HepG2 (cell line): ENCODE measurements around the gene BDNF. TPM values are rescaled to one million over a fixed set of nuclear protein-coding genes. Genes with fewer than 3 reads are reported as not detected.

Experiments used
- ATAC-seq: fragments of 200-7000 bp; cut with Tn5 transposase; 3 replicates; pipeline ENCODE4 v1.9.1; 2020; ENCODE audit warnings: mild to moderate bottlenecking, moderate library complexity
- BruUV-seq: library from RNA; stranded (reverse); fragments of 400-500 nt; replicated peaks from 2 replicates; lab custom pipeline; 2021; lab: Mats Ljungman, UMichigan
- CTCF ChIA-PET: fragments of 300-600 bp; formaldehyde crosslinking; extraction: SDS; loops from one replicate; lab custom pipeline; 2021; ENCODE audit warnings: low total read pairs, inconsistent platforms, low intra/inter-chr PET ratio; lab: Yijun Ruan, JAX
- POLR2A ChIA-PET: fragments of 350-600 bp; sonication (Branson Sonifier 250); formaldehyde crosslinking; loops from one replicate; lab custom pipeline; 2020; ENCODE audit warnings: antibody characterized with exemption, inconsistent platforms; lab: Yijun Ruan, JAX
- DNase-seq: peaks from one replicate; pipeline ENCODE4 v3.0.0-alpha.2; 2015; ENCODE audit warnings: low spot score
- FAIRE-seq: peaks from 3 replicates; lab custom pipeline; 2011; peaks lifted over from hg19 to GRCh38; lab: Jason Lieb, UNC
- H2AFZ ChIP-seq: one replicate; pipeline ENCODE4 v1.6.1; 2011; ENCODE audit warnings: low read length, inconsistent platforms
- H3K27ac ChIP-seq: fragments of 300-600 bp; 3 replicates; pipeline ENCODE4 v1.8.0; 2011; ENCODE audit warnings: mixed run types, mild to moderate bottlenecking, mixed read lengths, low read length, inconsistent platforms; ENCODE audit not compliant: insufficient read depth; ENCODE audit errors: extremely low read length
- H3K27me3 ChIP-seq, 2 experiments: fragments of 200-600 bp in 1 of 2; 2 replicates in 1 of 2; 3 replicates in 1 of 2; pipeline versions ENCODE4 v1.6.0 to v1.8.0; 2011; ENCODE audit warnings: low read length in 2 of 2, mild to moderate bottlenecking in 2 of 2, moderate library complexity in 2 of 2, inconsistent platforms in 1 of 2; ENCODE audit not compliant: insufficient read depth in 2 of 2, control insufficient read depth in 1 of 2
- H3K36me3 ChIP-seq, 2 experiments: fragments of 200-600 bp in 1 of 2; replicated peaks in 1 of 2; 2 replicates in 1 of 2; 3 replicates in 1 of 2; pipeline versions ENCODE4 v1.5.1 to v1.8.0; 2011; ENCODE audit warnings: low read length in 2 of 2, inconsistent platforms in 1 of 2; ENCODE audit not compliant: insufficient read depth in 2 of 2, control insufficient read depth in 1 of 2
- H3K4me1 ChIP-seq: 2 replicates; pipeline ENCODE4 v1.5.1; 2012; ENCODE audit warnings: low read length, inconsistent platforms; ENCODE audit not compliant: insufficient read depth
- H3K4me2 ChIP-seq: 2 replicates; pipeline ENCODE4 v1.6.0; 2011; ENCODE audit warnings: low read depth, low read length, inconsistent platforms
- H3K4me3 ChIP-seq, 3 experiments: fragments of 200-600 bp in 1 of 3; sonication (generic), shearing (Covaris generic) in 1 of 3; replicated peaks in 1 of 3; 2 replicates each; pipeline ENCODE4 v1.5.1; 2011 to 2016; ENCODE audit warnings: low read length in 3 of 3, inconsistent platforms in 2 of 3, low read depth in 2 of 3, mild to moderate bottlenecking in 2 of 3, control low read depth in 1 of 3, mixed read lengths in 1 of 3; ENCODE audit not compliant: insufficient read depth in 1 of 3
- H3K79me2 ChIP-seq: one replicate; pipeline ENCODE4 v1.6.1; 2011; ENCODE audit warnings: low read length, inconsistent platforms; ENCODE audit not compliant: insufficient read depth
- H3K9ac ChIP-seq: 2 replicates; pipeline ENCODE4 v1.6.0; 2011; ENCODE audit warnings: mild to moderate bottlenecking, low read depth, low read length, inconsistent platforms; ENCODE audit not compliant: insufficient read depth
- H3K9me3 ChIP-seq: 2 replicates; pipeline ENCODE4 v1.5.1; 2012; ENCODE audit warnings: mild to moderate bottlenecking, low read length
- H4K20me1 ChIP-seq: 2 replicates; pipeline ENCODE4 v1.6.0; 2011; ENCODE audit warnings: inconsistent platforms, mild to moderate bottlenecking, low read length, moderate library complexity; ENCODE audit not compliant: insufficient read depth
- ESRRA ChIP-seq: sonication (generic); formaldehyde crosslinking; IDR thresholded peaks from 2 replicates; pipeline ENCODE4 v1.5.1; 2020; ENCODE audit warnings: mild to moderate bottlenecking, low read depth, missing genetic modification reagents
- GFI1 ChIP-seq: sonication (generic); formaldehyde crosslinking; IDR thresholded peaks from 2 replicates; pipeline ENCODE4 v1.5.0; 2020; ENCODE audit warnings: missing genetic modification reagents, mild to moderate bottlenecking, borderline replicate concordance
- KDM5B ChIP-seq: sonication (generic); formaldehyde crosslinking; IDR thresholded peaks from 2 replicates; pipeline ENCODE4 v1.4.0; 2020; ENCODE audit warnings: missing genetic modification reagents, mild to moderate bottlenecking, borderline replicate concordance
- MYNN ChIP-seq: sonication (generic); formaldehyde crosslinking; IDR thresholded peaks from 2 replicates; pipeline ENCODE4 v1.4.0; 2020; ENCODE audit warnings: mild to moderate bottlenecking, low read depth, missing genetic modification reagents
- PHF8 ChIP-seq: sonication (generic); formaldehyde crosslinking; IDR thresholded peaks from 2 replicates; pipeline ENCODE4 v1.5.0; 2020; ENCODE audit warnings: missing genetic modification reagents
- ZNF460 ChIP-seq: sonication (generic); formaldehyde crosslinking; IDR thresholded peaks from 2 replicates; pipeline ENCODE4 v1.5.1; 2020; ENCODE audit warnings: missing genetic modification reagents, mild to moderate bottlenecking, borderline replicate concordance
- ZNF512B ChIP-seq: sonication (generic); formaldehyde crosslinking; IDR thresholded peaks from 2 replicates; pipeline ENCODE4 v1.5.1; 2020; ENCODE audit warnings: missing genetic modification reagents, mild to moderate bottlenecking, borderline replicate concordance
- ZNF569 ChIP-seq: sonication (generic); formaldehyde crosslinking; IDR thresholded peaks from 2 replicates; pipeline ENCODE4 v1.5.0; 2020; ENCODE audit warnings: mild to moderate bottlenecking, missing genetic modification reagents, moderate library complexity, borderline replicate concordance
- ZNF83 ChIP-seq: sonication (generic); formaldehyde crosslinking; IDR thresholded peaks from 2 replicates; pipeline ENCODE4 v1.4.0; 2020; ENCODE audit warnings: missing genetic modification reagents, mild to moderate bottlenecking, borderline replicate concordance
- WGBS: methylation state at CpG from one replicate; pipeline ENCODE4 v1.1.6; 2017; ENCODE audit warnings: low lambda C conversion rate; 5-methylcytosine and 5-hydroxymethylcytosine counted together
- in situ Hi-C: cut with HindIII; loops from 2 replicates; pipeline ENCODE4 v1.10.0; 2017; ENCODE audit warnings: low pct_unique_long_range_greater_than_20kb; ENCODE audit not compliant: extremely low pct_ligation_motif_present
- intact Hi-C: fragments of 100-400 bp; cut with micrococcal nuclease; formaldehyde crosslinking; loops from one replicate; pipeline ENCODE4 v1.10.0; 2022; ENCODE audit not compliant: unreplicated experiment
- polyA plus RNA-seq, 8 experiments: library from polyadenylated mRNA; depleted of rRNA in 3 of 8; stranded (reverse) in 7 of 8; unstranded in 1 of 8; fragments of >200 nt; fragmentation: Illumina TruSeq in 4 of 8; extraction: Trizol in 4 of 8; gene quantifications; 2 replicates each; pipeline versions ENCODE4 v1.2.1 to v1.2.3, GENCODE V29; 2011 to 2016; ENCODE audit warnings: low read depth in 4 of 8, missing spikeins in 1 of 8, mixed read lengths in 1 of 8; ENCODE audit not compliant: insufficient read depth in 1 of 8
- total RNA-seq, 5 experiments: library from RNA; depleted of rRNA; stranded (reverse); fragments of >200 nt; fragmentation: Illumina TruSeq; extraction: Trizol; gene quantifications; 2 replicates each; pipeline ENCODE4 v1.2.3, GENCODE V29; 2016; ENCODE audit warnings: low read depth in 1 of 5
- TF ChIP-seq, protein P1 (sequence below): IDR thresholded peaks from 2 replicates; pipeline ENCODE4 v1.6.1; 2012; ENCODE audit warnings: low read depth, low read length, improper control_type of control experiment
- TF ChIP-seq, protein P2 (sequence below), 2 experiments: sonication (generic) in 1 of 2; formaldehyde crosslinking in 1 of 2; IDR thresholded peaks; 2 replicates each; pipeline versions ENCODE4 v1.4.0 to v1.6.1; 2016 to 2020; ENCODE audit warnings: borderline replicate concordance in 1 of 2, low read depth in 1 of 2, mild to moderate bottlenecking in 1 of 2, missing genetic modification reagents in 1 of 2

BDNF gene
- total and polyA plus RNA-seq, 2 of the 13 experiments (the other 11 are each of a cell fraction or from before 2014, with no cell fraction given), result 0.02 TPM; not detected in 1

DNA sequence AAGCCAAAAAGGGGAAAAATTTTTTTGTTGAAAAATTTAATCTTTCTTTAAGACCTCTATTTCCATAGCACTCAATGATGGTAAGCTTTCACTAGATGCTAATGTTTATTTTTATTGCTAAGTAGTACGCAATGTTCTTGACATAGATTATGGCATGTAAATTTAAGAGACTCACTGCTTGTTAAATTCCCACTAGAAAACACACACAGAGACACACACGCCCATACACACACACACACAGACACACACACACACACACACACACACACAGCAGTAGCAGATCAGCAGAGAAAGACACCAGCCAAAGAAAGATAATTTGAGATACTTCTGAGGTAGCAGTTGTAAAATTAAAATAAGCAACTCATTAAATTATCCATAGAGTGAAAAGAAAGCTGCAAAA, 16.0 kb upstream of the BDNF start:
- Histone ChIP-seq H3K27me3 (peaks cover 0 to 20% of the 10 kb centered on the region in 2 experiments; a peak in 2 of 5 replicates), H4K20me1 (no peaks in the 10 kb centered on the region), H3K9ac (no peak overlapping the region), H3K27ac (no peak overlapping the region), H2AFZ (no peak overlapping the region), H3K4me2 (no peak overlapping the region), H3K36me3 (no peaks in the 10 kb centered on the region), H3K9me3 (no peaks in the 10 kb centered on the region), H3K4me3 (no peak overlapping the region), H3K79me2 (no peaks in the 10 kb centered on the region), H3K4me1 (no peaks in the 10 kb centered on the region)
- no peak for ATAC-seq
- no peak for DNase-seq
- intact Hi-C loops, result loop anchor here (5.0 kb wide), 1 partner anchor 391 kb away; the partner anchor contains the start of genes KIF18A and METTL15
- in situ Hi-C loops, result no loop called here
- no peak for FAIRE-seq
- POLR2A ChIA-PET, result no interaction called here
- WGBS, result 0% methylated on average over 2 of the region's 2 CpGs
- BruUV-seq, result no TSS peak
- CTCF ChIA-PET, result no interaction called here
- TF ChIP-seq ESRRA (CRISPR knock-in tag) (no peak), ZNF569 (CRISPR knock-in tag) (no peak), ZNF83 (CRISPR knock-in tag) (no peak), ZNF460 (no peak), MYNN (CRISPR knock-in tag) (no peak), KDM5B (CRISPR knock-in tag) (no peak), ZNF512B (CRISPR knock-in tag) (no peak), GFI1 (CRISPR knock-in tag) (no peak), PHF8 (CRISPR knock-in tag) (no peak)
- TF ChIP-seq, protein P1, sequence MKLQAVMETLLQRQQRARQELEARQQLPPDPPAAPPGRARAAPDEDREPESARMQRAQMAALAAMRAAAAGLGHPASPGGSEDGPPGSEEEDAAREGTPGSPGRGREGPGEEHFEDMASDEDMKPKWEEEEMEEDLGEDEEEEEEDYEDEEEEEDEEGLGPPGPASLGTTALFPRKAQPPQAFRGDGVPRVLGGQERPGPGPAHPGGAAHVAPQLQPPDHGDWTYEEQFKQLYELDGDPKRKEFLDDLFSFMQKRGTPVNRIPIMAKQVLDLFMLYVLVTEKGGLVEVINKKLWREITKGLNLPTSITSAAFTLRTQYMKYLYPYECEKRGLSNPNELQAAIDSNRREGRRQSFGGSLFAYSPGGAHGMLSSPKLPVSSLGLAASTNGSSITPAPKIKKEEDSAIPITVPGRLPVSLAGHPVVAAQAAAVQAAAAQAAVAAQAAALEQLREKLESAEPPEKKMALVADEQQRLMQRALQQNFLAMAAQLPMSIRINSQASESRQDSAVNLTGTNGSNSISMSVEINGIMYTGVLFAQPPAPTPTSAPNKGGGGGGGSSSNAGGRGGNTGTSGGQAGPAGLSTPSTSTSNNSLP, result no peak
- TF ChIP-seq, protein P2, sequence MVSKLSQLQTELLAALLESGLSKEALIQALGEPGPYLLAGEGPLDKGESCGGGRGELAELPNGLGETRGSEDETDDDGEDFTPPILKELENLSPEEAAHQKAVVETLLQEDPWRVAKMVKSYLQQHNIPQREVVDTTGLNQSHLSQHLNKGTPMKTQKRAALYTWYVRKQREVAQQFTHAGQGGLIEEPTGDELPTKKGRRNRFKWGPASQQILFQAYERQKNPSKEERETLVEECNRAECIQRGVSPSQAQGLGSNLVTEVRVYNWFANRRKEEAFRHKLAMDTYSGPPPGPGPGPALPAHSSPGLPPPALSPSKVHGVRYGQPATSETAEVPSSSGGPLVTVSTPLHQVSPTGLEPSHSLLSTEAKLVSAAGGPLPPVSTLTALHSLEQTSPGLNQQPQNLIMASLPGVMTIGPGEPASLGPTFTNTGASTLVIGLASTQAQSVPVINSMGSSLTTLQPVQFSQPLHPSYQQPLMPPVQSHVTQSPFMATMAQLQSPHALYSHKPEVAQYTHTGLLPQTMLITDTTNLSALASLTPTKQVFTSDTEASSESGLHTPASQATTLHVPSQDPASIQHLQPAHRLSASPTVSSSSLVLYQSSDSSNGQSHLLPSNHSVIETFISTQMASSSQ (IDR thresholded peaks at IDR 0.05; ENCODE audit: low read depth), result no peak
- TF ChIP-seq, protein P2 (CRISPR knock-in tag; IDR thresholded peaks at IDR 0.05; ENCODE audit: borderline replicate concordance), result no peak
